HFF-Myc (cell line): ENCODE results near the gene RNF217.
A peak's percentile ranks its signal among the peaks of the same experiment; 100 is the strongest.
"Not testable (repeated sequence)": the region's sequence is repeated elsewhere in the genome, so short reads cannot be mapped to it uniquely, and the experiment has no call there.

Experiments
- DNase-seq: peaks from one replicate; pipeline ENCODE4 v3.0.0-alpha.2; 2011; ENCODE audit warnings: low read depth; ENCODE audit errors: extremely low read depth
- H3K4me3 ChIP-seq: replicated peaks from 2 replicates; pipeline ENCODE4 v1.5.1; 2011; ENCODE audit warnings: low read depth, mild to moderate bottlenecking, control low read depth, low read length
- TF ChIP-seq, protein P1 (sequence below): IDR thresholded peaks from 2 replicates; pipeline ENCODE4 v1.5.1; 2012; ENCODE audit warnings: mild to moderate bottlenecking, low read depth, low read length, control low read depth; ENCODE audit errors: missing control alignments

The RNF217 gene

DNA sequence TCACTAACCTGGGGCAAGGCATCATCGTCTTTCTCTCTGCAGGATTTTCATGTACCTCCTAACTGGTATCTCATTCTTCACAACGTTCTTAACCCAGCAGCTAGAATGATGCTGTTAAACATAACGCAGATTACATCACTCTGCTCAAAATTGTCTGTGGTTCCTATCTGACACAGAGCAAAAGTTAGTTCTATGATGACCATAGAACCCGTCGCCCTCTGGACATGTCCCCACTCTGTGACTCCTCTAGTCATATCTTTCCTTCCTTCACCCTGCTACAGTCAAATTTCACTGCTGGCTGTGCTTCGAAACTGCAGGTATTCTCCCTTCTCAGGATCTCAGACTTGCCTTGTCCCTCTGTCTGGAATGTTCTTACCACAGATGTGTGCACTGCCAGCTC lies 103.9 kb downstream of the RNF217 start:
- TF ChIP-seq, protein P1, sequence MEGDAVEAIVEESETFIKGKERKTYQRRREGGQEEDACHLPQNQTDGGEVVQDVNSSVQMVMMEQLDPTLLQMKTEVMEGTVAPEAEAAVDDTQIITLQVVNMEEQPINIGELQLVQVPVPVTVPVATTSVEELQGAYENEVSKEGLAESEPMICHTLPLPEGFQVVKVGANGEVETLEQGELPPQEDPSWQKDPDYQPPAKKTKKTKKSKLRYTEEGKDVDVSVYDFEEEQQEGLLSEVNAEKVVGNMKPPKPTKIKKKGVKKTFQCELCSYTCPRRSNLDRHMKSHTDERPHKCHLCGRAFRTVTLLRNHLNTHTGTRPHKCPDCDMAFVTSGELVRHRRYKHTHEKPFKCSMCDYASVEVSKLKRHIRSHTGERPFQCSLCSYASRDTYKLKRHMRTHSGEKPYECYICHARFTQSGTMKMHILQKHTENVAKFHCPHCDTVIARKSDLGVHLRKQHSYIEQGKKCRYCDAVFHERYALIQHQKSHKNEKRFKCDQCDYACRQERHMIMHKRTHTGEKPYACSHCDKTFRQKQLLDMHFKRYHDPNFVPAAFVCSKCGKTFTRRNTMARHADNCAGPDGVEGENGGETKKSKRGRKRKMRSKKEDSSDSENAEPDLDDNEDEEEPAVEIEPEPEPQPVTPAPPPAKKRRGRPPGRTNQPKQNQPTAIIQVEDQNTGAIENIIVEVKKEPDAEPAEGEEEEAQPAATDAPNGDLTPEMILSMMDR, result no peak
- DNase-seq, result no peak
- H3K4me3 ChIP-seq, result no peak overlapping the region

DNA sequence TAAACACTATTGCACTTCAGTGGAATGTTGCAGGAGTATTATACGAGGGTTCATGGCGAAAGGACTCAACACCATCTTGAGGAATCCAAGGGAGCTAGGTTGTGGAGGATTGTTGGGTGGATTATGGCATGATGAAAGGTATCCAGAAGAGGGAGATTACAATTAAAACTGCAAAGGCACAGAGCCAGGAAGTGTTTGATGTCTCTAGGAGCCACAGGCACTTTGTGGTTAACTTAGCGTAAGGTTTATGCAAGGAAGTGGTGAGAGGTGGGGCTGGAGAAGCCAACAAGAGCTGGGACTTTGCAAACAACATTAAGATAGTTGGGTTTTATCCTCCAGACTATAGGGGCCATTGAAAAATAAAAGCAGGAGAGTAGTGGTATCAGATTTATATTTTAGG lies 104.7 kb downstream of the RNF217 start:
- TF ChIP-seq, protein P1, result no peak
- DNase-seq, result peak; percentile 25
- no peak overlapping the region for H3K4me3 ChIP-seq

DNA sequence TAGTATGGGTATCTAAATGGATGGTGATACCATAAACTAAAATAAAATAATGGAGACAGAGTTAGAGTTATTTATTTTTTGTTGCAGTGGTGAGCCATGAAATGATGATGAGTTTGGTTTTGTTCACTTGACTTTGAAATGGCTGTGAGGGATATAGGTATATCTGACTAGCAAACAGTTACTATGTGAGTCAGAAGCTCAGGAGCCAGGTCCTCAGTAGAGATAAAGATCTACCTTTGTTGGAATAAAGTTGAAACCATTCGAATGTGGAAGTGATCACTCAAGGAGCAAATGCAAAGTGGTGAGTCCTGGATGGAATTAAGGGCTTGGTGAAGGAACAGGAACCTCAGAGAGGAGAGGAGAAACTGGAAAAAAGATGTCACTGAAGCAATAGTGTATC lies 105.3 kb downstream of the RNF217 start:
- H3K4me3 ChIP-seq, result no peak overlapping the region
- DNase-seq, result no peak
- TF ChIP-seq, protein P1, result no peak

DNA sequence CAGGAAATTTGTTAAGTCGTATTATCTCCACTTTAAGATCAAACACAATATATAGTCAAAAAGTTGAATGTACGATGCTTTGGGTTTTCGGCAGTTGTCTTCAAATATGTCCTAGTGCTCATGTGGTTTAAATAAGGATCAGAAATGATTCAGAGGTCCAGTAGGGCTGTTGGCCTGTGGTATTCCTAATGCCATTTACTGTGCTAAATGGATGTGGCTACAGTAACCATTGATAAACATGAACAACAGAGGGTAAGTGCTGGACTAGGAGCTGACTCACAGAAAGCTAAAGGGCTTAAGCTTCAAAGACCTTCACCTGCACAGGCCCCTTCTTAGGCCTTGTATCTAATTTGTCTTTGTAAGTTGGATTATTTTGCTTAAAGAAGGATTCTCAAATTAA lies 110.8 kb downstream of the RNF217 start:
- no peak for DNase-seq
- H3K4me3 ChIP-seq, result no peak overlapping the region
- TF ChIP-seq, protein P1, result no peak

DNA sequence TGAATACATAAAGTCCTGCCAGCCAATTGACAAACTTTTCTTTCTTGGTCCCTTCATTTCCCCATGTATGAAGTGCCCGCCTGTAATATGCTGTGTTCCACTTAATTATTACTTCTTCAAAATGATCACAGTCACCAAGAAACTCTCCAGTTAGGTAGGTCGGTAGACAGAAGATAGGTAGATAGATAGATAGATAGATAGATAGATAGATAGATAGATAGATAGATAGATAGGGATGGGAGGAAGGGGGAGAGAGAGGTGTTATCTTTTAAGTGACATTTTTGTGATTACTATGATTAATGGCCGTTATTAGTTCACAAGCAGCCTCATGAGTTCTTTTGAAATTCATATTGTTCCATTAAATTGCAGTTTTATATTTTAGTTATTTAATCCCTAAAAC lies 111.9 kb downstream of the RNF217 start:
- H3K4me3 ChIP-seq, result no peak overlapping the region
- TF ChIP-seq, protein P1, result no peak
- no peak for DNase-seq

DNA sequence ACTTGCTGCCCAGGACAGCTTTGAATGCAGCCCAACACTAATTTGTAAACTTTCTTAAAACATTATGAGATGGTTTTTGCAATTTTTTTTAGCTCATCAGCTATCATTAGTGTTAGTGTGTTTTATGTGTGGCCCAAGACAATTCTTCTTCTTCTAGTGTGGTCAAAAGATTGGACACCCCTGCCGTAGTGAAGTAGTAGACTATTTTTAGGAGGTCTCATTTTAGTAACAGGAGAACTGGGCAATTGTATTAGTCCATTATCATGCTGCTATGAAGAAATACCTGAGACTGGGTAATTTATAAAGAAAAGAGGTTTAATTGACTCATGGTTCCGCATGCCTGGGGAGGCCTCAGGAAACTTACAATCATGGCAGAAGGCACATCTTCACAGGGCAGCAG lies 112.8 kb downstream of the RNF217 start:
- not testable (repeated sequence) for H3K4me3 ChIP-seq, DNase-seq

DNA sequence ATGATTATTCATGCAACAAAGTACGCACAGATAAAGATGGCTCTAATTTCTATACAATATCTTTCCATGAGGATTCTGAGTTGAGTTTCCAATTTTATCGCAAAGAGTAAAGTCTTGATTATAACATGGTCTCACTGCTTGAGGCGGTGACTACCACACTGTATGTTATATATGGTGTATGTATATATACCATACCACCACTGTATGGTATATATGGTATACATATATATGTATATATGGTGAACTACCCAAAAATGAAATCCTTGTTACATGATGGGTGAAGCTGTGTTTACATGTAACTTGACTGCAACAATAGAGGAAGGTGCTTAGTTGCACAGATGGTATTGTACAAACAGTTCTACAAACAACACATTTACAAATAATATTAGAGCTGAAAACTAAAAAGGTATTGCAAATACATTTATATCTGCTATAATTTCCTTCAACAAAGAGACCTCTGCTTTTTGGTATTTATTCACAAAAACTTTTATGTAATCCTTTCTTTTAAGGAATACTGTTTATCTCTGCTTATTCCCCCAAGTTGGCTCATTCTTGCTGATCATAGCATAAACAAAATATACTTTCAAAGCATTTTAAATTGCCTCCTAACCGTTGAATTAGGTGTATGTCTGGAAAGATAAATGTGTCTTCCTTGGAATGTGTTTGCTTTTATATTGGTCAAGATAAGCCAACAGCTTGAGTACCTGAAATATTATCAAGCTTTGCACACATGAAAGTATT lies 113.7 kb downstream of the RNF217 start:
- TF ChIP-seq, protein P1, result no peak
- DNase-seq, result no peak
- H3K4me3 ChIP-seq, result no peak overlapping the region
